SK-N-SH (cell line): ENCODE data around the gene SLC16A8.

Source experiments
- CTCF ChIP-seq: fragments of 200-600 bp; sonication (generic); IDR thresholded peaks from 2 replicates; pipeline ENCODE4 v1.6.1; 2017; ENCODE audit warnings: antibody characterized with exemption, mild to moderate bottlenecking, moderate library complexity
- EZH2phosphoT487 ChIP-seq: fragments of 200-600 bp; sonication (generic); IDR thresholded peaks from 2 replicates; pipeline ENCODE4 v1.6.1; 2017; ENCODE audit warnings: low read depth, mixed run types, mild to moderate bottlenecking, antibody characterized with exemption, moderate library complexity, borderline replicate concordance
- TEAD4 ChIP-seq: IDR thresholded peaks from 2 replicates; pipeline ENCODE4 v1.4.0; 2012; ENCODE audit warnings: mild to moderate bottlenecking, borderline replicate concordance; ENCODE audit not compliant: insufficient read depth
- YY1 ChIP-seq: IDR thresholded peaks from 2 replicates; pipeline ENCODE4 v1.4.0; 2012; ENCODE audit warnings: low read depth, mild to moderate bottlenecking

GRCh38 chr22:38077096-38077495 lies 6.9 kb downstream of the SLC16A8 start:
- TF ChIP-seq YY1 (no peak), CTCF (no peak), EZH2phosphoT487 (no peak), TEAD4 (no peak)
